OCI-LY7 (cell line): Measurements from ENCODE around the gene FKBP14.

Source experiments
- CTCF ChIP-seq: fragments of 200-600 bp; sonication (generic); conservative IDR thresholded peaks from 2 replicates; pipeline ENCODE4 v1.5.1; 2014; ENCODE audit warnings: mild to moderate bottlenecking, antibody characterized with exemption, low read length, moderate library complexity, mixed read lengths
- EZH2phosphoT487 ChIP-seq: fragments of 200-600 bp; sonication (generic); IDR thresholded peaks from 2 replicates; pipeline ENCODE4 v1.6.1; 2018; ENCODE audit warnings: low read depth, borderline replicate concordance, mild to moderate bottlenecking, mixed run types, antibody characterized with exemption, low read length, moderate library complexity, mixed read lengths

GRCh38 chr7:30062587-30062986 lies 36.1 kb upstream of the FKBP14 start:
- TF ChIP-seq CTCF = peak; percentile 96
- no peak for TF ChIP-seq EZH2phosphoT487
